GM12891 (cell line): Measurements from ENCODE around the gene LYST.

Experiments used
- POLR2A ChIP-seq: IDR thresholded peaks from 2 replicates; pipeline ENCODE4 v1.6.1; 2011; ENCODE audit warnings: low read depth, low read length, control low read depth
- POLR2AphosphoS5 ChIP-seq: IDR thresholded peaks from 2 replicates; pipeline ENCODE4 v1.6.1; 2011; ENCODE audit warnings: low read depth, low read length, control low read depth

GRCh38 chr1:235673981-235674380, 192.7 kb downstream of the LYST start:
- TF ChIP-seq POLR2A = no peak
- TF ChIP-seq POLR2AphosphoS5 = no peak
